Stimulated activated CD4-positive, alpha-beta T cell treated with anti-CD3 and anti-CD28 coated beads, Interleukin-15, amount 100 ng/mL, for 24 hours (primary cell): ENCODE data around the gene CABLES2.

Experiments used
- DNase-seq: peaks from one replicate; pipeline ENCODE4 v3.0.0-alpha.2; 2020

Gene CABLES2

GRCh38 chr20:62417981-62418708 is 11.1 kb upstream of the CABLES2 start:
- DNase-seq, result no peak

- no peak for DNase-seq
Measured at GRCh38 chr20:62416651-62417637, 9.9 kb upstream of the CABLES2 start.

DNA sequence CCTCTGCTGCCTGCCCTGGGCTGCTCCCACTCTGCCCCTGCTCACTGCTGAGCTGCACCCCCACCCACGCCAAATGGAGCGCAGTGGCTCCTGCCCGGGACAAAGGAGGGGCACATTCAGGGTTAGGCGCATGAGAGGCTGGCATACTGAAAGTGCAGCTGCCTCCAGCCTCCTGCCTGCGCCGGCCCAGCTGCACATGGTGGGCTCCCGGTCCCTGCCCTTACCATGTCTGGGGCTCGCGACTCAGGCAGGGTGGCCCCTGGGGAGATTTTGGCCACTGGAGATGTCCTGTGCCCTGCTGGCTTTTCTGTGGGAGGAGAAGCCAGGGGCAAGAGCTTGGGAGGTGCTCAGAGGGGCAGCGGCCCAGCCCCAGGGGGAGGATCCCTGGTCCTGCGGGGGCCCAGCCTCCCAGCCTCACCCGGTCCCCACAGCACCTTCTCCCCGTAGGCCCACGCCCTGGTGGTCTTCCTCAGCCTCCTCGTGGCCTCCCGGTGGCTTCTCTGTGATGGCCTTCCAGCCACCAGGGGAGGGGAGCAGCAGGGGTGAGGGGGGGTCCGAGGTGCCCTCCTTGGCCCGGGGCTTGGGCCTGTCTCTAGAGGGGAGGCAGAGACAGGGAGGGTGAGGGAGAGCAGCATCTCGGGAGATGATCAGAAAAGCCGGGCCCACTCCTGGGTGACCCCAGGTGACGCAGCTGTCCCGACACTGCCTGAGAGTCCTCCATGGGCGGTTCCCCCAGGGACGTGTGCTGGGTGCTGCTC is 8.4 kb upstream of the CABLES2 start:
- DNase-seq, result no peak

GRCh38 chr20:62413896-62414481 is 6.9 kb upstream of the CABLES2 start:
- no peak for DNase-seq

GRCh38 chr20:62413025-62413570 is 6.0 kb upstream of the CABLES2 start:
- DNase-seq, result no peak

GRCh38 chr20:62412194-62413024 is 5.3 kb upstream of the CABLES2 start:
- DNase-seq, result no peak

DNA sequence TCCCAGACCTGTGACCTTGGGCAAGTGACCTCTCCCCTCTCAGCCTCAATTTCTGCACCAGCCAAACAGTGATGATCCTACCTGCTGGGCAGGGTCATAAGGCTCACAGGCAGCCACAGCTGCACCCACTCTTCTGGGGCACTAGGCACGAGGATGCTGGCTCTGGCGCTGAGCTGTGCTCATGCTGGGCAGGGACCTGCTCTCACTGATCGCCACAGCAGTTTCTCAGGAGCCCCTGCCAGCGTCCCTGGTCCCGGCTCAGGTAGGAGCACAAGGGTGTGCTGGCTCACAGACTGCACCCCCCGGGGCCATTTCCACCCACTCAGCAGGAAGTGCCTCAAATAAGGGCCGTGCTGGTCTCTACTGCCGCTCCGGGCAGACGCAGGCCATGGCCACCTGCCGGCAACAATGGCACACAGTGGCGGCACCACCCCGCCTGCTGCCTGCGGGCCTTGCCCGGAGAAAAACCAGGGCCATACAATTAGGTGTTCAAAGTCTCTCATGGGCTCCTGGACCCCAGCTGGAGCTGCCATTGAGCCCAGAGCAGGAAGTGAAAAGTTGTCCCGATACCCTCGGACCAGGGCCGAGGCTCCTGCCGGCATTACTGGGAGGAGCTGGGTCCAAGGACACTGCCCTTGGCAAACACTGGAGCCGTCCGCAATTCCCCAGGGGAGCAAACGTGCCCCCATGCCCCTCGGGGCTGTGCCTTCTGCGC is 4.6 kb upstream of the CABLES2 start:
- no peak for DNase-seq

DNA sequence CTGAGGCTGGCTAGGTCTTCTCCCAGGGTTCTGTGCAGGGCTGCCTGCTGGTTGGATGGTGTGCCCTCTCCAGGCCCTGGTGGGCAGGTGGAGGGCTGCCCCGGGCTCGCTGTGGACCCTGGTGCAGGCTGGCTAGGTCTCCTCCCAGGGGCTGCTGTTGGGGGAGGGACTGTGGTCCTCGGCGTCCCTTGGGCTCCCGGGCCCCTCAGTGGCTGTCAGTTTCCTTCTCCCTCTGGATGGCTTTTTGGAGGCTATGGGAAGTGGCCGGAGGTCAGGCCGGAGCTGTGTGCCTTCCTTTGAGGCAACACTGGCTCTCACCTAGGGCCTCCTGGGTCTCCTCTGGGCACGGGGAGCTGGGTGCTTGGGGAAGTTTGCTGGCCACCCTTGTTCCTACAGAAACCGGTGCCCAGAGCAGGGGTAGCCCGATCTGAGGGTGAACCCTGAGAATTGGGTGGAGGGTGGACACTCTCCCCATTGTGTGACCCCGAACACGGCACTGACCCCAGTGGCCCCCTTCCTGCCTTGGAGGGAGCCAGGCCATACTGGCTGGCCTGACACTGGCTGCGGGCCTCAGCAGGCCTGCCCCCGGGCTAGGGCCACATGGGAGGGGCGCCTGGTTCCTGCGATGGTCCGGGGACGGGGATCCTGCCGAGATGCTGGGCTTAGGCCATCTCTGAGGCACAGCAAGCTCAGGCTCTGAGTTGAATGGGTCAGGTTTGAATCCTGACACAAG is 3.8 kb upstream of the CABLES2 start:
- no peak for DNase-seq

DNA sequence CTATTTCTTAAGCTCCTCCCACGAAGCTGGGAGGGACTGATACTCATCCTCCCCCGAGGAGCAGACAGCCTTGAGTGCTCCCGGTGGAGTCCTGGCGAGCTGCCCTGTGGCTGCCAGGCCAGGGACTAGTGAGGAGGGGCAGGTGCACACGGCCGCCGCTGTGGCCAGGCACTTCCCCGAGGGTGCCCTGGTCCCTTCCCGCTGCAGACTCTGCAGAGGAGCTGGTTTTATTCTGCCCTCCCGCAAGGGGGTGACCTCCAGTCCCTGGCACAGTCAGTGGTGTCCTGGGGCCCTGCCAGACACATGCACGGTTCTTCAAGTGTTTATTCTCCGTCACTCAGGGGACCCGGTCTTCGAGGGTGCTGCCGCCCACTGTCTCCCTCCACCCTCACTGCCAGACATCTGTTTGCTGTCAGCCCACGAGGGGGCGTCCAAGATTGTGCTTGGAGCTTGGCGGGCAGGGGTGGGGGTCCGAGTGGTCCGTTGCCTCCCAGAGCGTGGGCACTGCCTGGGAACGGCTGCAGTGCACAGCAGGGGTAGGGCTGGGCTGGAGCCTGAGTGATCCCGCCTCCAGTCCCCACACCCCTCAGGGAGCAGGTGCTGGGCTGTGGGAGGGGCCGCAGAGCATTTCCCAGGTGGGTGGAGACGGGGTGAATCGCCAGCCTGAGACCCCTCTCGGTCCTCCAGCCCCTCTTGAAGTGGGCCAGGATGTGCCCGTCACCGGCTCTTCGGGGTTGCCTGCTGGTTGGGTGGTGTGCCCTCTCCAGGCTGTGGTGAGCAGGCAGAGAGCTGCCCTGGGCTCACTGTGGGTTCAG is 3.1 kb upstream of the CABLES2 start:
- DNase-seq, result peak; percentile 52

GRCh38 chr20:62409086-62409853 is 2.2 kb upstream of the CABLES2 start:
- DNase-seq, result no peak

DNA sequence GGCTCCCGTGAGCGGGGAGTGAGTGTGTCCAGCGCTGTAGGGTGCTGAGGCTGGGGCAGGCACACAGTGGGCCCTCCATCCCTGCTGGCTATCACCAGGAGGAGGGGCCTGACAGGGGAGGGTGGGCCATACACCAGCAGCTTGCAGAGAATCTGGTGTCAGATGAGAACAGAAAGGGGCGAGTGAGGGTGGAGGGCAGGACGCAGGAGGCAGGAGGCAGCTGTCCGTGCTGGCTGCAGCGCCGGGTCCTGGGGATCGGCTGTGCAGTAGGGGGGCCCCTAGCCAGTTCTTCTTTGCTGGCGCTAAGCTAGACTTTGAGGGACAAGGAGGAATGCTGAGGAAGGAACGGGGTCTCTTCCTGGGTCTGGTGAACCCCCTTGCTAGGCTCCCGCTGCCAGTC is 1.6 kb upstream of the CABLES2 start:
- DNase-seq, result no peak

GRCh38 chr20:62408055-62408454 is 970 bp upstream of the CABLES2 start:
- DNase-seq, result no peak

DNA sequence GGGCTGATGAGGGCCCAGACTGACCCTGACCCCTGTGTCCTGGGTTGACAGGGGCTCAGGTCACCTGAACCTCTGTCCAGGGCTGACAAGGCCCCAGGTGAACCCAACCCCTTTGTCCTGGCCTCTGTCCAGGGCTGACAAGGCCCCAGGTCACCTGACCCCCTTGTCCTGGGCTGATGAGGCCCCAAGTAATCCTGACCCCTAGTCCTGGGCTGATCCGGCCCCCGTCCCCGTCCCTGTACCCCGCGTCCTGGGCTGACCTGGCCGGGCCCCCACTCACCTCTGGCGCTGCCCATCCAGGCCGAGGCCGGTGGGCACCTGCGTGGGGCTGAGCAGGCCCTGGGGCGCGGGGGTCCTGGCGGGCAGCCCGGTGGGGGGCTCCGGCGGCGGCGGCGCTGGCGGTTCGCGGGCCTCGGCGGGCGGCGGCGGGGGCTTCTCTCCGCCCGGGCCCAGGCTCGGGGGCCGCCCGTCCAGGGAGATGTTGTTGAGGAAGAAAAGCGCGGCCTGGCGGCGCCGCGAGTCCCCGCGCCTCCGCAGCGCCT is 379 bp downstream of the CABLES2 start:
- DNase-seq, result no peak

- no peak for DNase-seq
Measured at GRCh38 chr20:62405981-62406513, 1.0 kb downstream of the CABLES2 start.

GRCh38 chr20:62405108-62405980 is 1.7 kb downstream of the CABLES2 start:
- DNase-seq, result no peak

DNA sequence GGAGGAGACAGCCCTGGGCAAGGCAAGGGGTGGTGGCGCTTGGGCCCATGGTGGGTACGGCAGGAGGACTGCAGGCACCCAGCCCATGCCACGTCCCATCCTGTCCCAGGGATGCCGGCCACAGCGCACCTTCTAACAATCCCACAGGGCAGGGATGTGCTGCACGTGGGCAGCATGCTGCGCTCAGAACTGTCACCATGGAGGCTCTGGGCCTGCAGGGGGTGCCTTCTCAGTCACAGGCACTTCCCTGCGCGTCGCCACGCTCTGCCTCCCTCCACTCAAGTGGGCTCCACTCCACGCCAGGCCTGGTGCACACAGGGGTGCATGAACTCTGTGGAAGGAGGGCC is 2.4 kb downstream of the CABLES2 start:
- no peak for DNase-seq

DNA sequence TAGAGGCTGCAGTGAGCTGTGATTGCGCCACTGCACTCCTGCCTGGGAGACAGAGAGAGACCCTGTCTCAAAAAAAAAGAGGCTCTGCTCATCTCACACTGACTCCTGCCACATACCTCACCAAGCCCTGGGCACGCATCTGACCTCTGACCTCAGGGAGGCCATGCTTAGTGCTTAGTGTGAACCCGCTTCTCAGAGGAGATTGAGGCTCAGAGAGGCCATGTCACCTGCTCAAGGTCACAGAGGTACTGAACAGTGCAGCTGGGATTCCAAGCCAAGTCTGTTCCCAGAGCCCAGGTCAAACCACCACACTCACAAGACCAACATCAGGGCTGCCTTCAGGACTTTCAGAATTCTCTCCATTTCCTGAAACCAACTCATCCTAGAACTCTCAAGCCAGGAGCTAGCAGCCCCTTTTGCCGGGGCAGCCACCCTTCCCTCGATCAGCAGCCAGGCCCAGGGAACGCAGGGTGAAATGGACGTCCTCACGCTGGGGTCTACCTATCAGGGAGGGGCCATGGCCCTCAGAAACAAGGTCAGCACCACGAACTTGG is 2.9 kb downstream of the CABLES2 start:
- no peak for DNase-seq
